ENCODE measurements around the gene TSPAN31.

The TSPAN31 gene

DNA sequence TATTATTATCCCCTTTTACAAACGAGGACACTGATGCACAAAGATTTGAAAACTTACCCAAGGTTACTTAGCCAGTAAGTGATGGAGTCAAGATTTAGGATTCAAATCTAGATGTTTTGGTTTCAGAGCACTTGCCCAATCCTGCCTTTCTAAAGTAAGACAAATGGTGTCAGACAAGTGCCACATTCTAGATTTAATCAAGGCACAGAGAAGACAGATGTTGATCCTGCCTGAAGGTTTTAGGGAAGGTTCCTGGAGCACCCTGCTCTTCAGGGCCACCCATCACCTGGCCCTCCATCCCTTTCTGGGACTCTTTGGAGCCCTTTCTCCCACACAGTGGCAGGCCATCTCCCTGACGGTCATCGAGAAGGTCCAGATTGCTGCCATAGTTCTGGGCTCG lies 12.9 kb downstream of the TSPAN31 start:
- CTCF ChIA-PET = interaction anchor here (0.6 to 2.2 kb wide), 3 partner anchors 23 to 81 kb away, joined by 3 to 17 read pairs (median 7); partner anchors contain the start of gene TSFM
- Histone ChIP-seq H3K4me1 (ENCODE audit: control insufficient read depth, insufficient read depth, low read length) (peaks cover 14% of the 10 kb centered on the region), H3K4me3 (ENCODE audit: low read depth, low read length) (no peak overlapping the region), H3K9me3 (ENCODE audit: control insufficient read depth, insufficient read depth, low read depth, low read length) (no peaks in the 10 kb centered on the region), H3K27ac (ENCODE audit: extremely low read depth, low read depth, low read length) (no peak overlapping the region), H3K36me3 (ENCODE audit: control insufficient read depth in 2 of 2, insufficient read depth in 1 of 2, low read length in 2 of 2) (peaks cover 10 to 43% of the 10 kb centered on the region in 2 experiments)
- POLR2A ChIA-PET = no interaction called here
- no peak for TF ChIP-seq SCRT1 (tag by site-specific recombination; IDR thresholded peaks at IDR 0.05; ENCODE audit: borderline replicate concordance)
- no peak for TF ChIP-seq IKZF3 (tag by site-specific recombination; IDR thresholded peaks at IDR 0.05)
- no peak for TF ChIP-seq ZNF623 (tag by site-specific recombination; IDR thresholded peaks at IDR 0.05)
- TF ChIP-seq ZNF280C (tag by site-specific recombination; IDR thresholded peaks at IDR 0.05) = no peak
- no peak for TF ChIP-seq ZNF449 (tag by site-specific recombination; IDR thresholded peaks at IDR 0.05)
- TF ChIP-seq ZNF768 (tag by site-specific recombination; IDR thresholded peaks at IDR 0.05) = no peak
- no peak for TF ChIP-seq ZFHX2 (tag by site-specific recombination; conservative IDR thresholded peaks at IDR 0.05)
- TF ChIP-seq ZNF148 (tag by site-specific recombination; IDR thresholded peaks at IDR 0.05; ENCODE audit: borderline replicate concordance) = no peak
- TF ChIP-seq KLF8 (tag by site-specific recombination; IDR thresholded peaks at IDR 0.05) = no peak

- peaks cover 6% of the 10 kb centered on the region; the same call in 1 of the 2 replicates for H3K4me1 ChIP-seq (ENCODE audit: control insufficient read depth, insufficient read depth, low read length)
- CTCF ChIA-PET = interaction anchor here (0.6 to 2.3 kb wide), 17 partner anchors 9 to 583 kb away, joined by 3 to 8 read pairs (median 4); partner anchors contain the start of gene TSPAN31
- H3K36me3 ChIP-seq (ENCODE audit: control insufficient read depth in 2 of 2, insufficient read depth in 1 of 2, low read length in 2 of 2) = peaks cover 10 to 46% of the 10 kb centered on the region in 2 experiments
- no peak overlapping the region for H3K4me3 ChIP-seq (ENCODE audit: low read depth, low read length)
- H3K27ac ChIP-seq (ENCODE audit: extremely low read depth, low read depth, low read length) = no peak overlapping the region
- no peaks in the 10 kb centered on the region for H3K9me3 ChIP-seq (ENCODE audit: control insufficient read depth, insufficient read depth, low read depth, low read length)
- POLR2A ChIA-PET = interaction anchor here (1.0 to 1.2 kb wide), 3 partner anchors 14 to 183 kb away, joined by 3 to 4 read pairs (median 3); partner anchors contain the start of genes ATP23, EEF1AKMT3 and TSPAN31
- no peak for TF ChIP-seq ZNF248 (tag by site-specific recombination; IDR thresholded peaks at IDR 0.05)
- TF ChIP-seq ZNF223 (tag by site-specific recombination; IDR thresholded peaks at IDR 0.05) = no peak
- no peak for TF ChIP-seq ZFP41 (tag by site-specific recombination; IDR thresholded peaks at IDR 0.05; ENCODE audit: borderline replicate concordance)
- no peak for TF ChIP-seq ZNF830 (tag by site-specific recombination; IDR thresholded peaks at IDR 0.05; ENCODE audit: low read depth)
- no peak for TF ChIP-seq ZNF366 (tag by site-specific recombination; conservative IDR thresholded peaks at IDR 0.05)
- TF ChIP-seq, protein P1, sequence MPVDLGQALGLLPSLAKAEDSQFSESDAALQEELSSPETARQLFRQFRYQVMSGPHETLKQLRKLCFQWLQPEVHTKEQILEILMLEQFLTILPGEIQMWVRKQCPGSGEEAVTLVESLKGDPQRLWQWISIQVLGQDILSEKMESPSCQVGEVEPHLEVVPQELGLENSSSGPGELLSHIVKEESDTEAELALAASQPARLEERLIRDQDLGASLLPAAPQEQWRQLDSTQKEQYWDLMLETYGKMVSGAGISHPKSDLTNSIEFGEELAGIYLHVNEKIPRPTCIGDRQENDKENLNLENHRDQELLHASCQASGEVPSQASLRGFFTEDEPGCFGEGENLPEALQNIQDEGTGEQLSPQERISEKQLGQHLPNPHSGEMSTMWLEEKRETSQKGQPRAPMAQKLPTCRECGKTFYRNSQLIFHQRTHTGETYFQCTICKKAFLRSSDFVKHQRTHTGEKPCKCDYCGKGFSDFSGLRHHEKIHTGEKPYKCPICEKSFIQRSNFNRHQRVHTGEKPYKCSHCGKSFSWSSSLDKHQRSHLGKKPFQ (tag by site-specific recombination; IDR thresholded peaks at IDR 0.05) = no peak
- TF ChIP-seq ZNF76 (tag by site-specific recombination; IDR thresholded peaks at IDR 0.05; ENCODE audit: borderline replicate concordance, low read depth) = no peak
- no peak for TF ChIP-seq ZBTB11 (tag by site-specific recombination; conservative IDR thresholded peaks at IDR 0.05; ENCODE audit: low read depth)
- TF ChIP-seq ZNF48 (tag by site-specific recombination; IDR thresholded peaks at IDR 0.05) = no peak
- no peak for TF ChIP-seq ZNF792 (tag by site-specific recombination; IDR thresholded peaks at IDR 0.05)
- no peak for TF ChIP-seq ZNF157 (tag by site-specific recombination; IDR thresholded peaks at IDR 0.05)
- no peak for TF ChIP-seq SCRT1 (tag by site-specific recombination; IDR thresholded peaks at IDR 0.05; ENCODE audit: borderline replicate concordance)
Measured at GRCh38 chr12:57758552-57759359, 13.9 kb downstream of the TSPAN31 start.
